Naive thymus-derived CD4-positive, alpha-beta T cell (primary cell): ENCODE measurements around the gene CCSER1. TPM values are rescaled to one million over a fixed set of nuclear protein-coding genes. Genes with fewer than 3 reads are reported as not detected.

Source experiments
- ATAC-seq: fragments of 150-1000 bp; cut with Tn5 transposase; 2 replicates; pipeline ENCODE4 v1.10.0; 2021; ENCODE audit warnings: mild to moderate bottlenecking, moderate library complexity
- CTCF ChIA-PET: fragments of 350-600 bp; sonication (Branson Sonifier 250); formaldehyde crosslinking; loops from one replicate; lab custom pipeline; 2021; ENCODE audit warnings: antibody characterized with exemption; lab: Charles Lee
- POLR2A ChIA-PET: fragments of 350-600 bp; sonication (Branson Sonifier 250); formaldehyde crosslinking; loops from one replicate; lab custom pipeline; 2021; ENCODE audit warnings: antibody characterized with exemption, inconsistent platforms; lab: Charles Lee
- DNase-seq, 9 donors: peaks; one replicate each; pipeline versions ENCODE4 v3.0.0 to v3.0.0-alpha.2; 2020 to 2022; ENCODE audit warnings: mixed read lengths in 1 of 9
- H3K27ac ChIP-seq: one replicate; pipeline ENCODE4 v1.7.0; 2013; ENCODE audit warnings: mild to moderate bottlenecking, low read depth, low read length, moderate library complexity
- H3K27me3 ChIP-seq, 2 donors: one replicate each; pipeline ENCODE4 v1.7.0; 2013; ENCODE audit warnings: low read length in 2 of 2, mild to moderate bottlenecking in 2 of 2, moderate library complexity in 2 of 2; ENCODE audit not compliant: control insufficient read depth in 2 of 2, insufficient read depth in 2 of 2
- H3K36me3 ChIP-seq, 3 experiments: 1 replicate in 2 of 3; 2 replicates in 1 of 3; pipeline ENCODE4 v1.7.0; 2013; ENCODE audit warnings: low read length in 3 of 3, mild to moderate bottlenecking in 3 of 3, moderate library complexity in 1 of 3; ENCODE audit not compliant: insufficient read depth in 3 of 3, control insufficient read depth in 2 of 3
- H3K4me1 ChIP-seq, 2 donors: one replicate each; pipeline ENCODE4 v1.7.0; 2013; ENCODE audit warnings: low read length in 2 of 2, mild to moderate bottlenecking in 2 of 2, moderate library complexity in 1 of 2; ENCODE audit not compliant: control insufficient read depth in 2 of 2, insufficient read depth in 2 of 2
- H3K4me3 ChIP-seq: 2 replicates; pipeline ENCODE4 v1.7.0; 2013; ENCODE audit warnings: mild to moderate bottlenecking, low read length
- H3K9me3 ChIP-seq, 3 experiments: 1 replicate in 2 of 3; 2 replicates in 1 of 3; pipeline ENCODE4 v1.7.0; 2013; ENCODE audit warnings: low read length in 3 of 3; ENCODE audit not compliant: control insufficient read depth in 2 of 3
- H3K27ac Mint-ChIP-seq, 9 donors: one replicate each; pipeline ENCODE4 v1.8.0; 2020 to 2022; ENCODE audit warnings: mixed read lengths in 9 of 9, mild to moderate bottlenecking in 8 of 9, moderate library complexity in 5 of 9, inconsistent platforms in 2 of 9
- H3K27me3 Mint-ChIP-seq, 5 donors: one replicate each; pipeline ENCODE4 v1.8.0; 2021 to 2022; ENCODE audit warnings: mixed read lengths in 5 of 5, mild to moderate bottlenecking in 1 of 5
- H3K36me3 Mint-ChIP-seq, 5 donors: one replicate each; pipeline ENCODE4 v1.8.0; 2020 to 2022; ENCODE audit warnings: mixed read lengths in 5 of 5, mild to moderate bottlenecking in 3 of 5, inconsistent platforms in 1 of 5
- H3K4me1 Mint-ChIP-seq, 7 donors: one replicate each; pipeline ENCODE4 v1.8.0; 2020 to 2022; ENCODE audit warnings: mixed read lengths in 7 of 7, mild to moderate bottlenecking in 3 of 7, inconsistent platforms in 1 of 7
- H3K4me3 Mint-ChIP-seq, 10 donors: one replicate each; pipeline ENCODE4 v1.8.0; 2020 to 2022; ENCODE audit warnings: mild to moderate bottlenecking in 10 of 10, mixed read lengths in 10 of 10, moderate library complexity in 6 of 10, inconsistent platforms in 2 of 10
- H3K9me3 Mint-ChIP-seq, 11 donors: one replicate each; pipeline ENCODE4 v1.8.0; 2020 to 2022; ENCODE audit warnings: mixed read lengths in 11 of 11, mild to moderate bottlenecking in 4 of 11, inconsistent platforms in 1 of 11, moderate library complexity in 1 of 11
- intact Hi-C, 2 donors: fragments of 100-400 bp; cut with micrococcal nuclease; formaldehyde crosslinking; loops; one replicate each; pipeline ENCODE4 v1.15.1; 2023
- polyA plus RNA-seq, 2 donors: library from polyadenylated mRNA; unstranded; fragments of 300-500 nt; fragmentation: Illumina TruSeq; gene quantifications; one replicate each; pipeline ENCODE4 v1.2.3, GENCODE V29; 2021
- total RNA-seq, 6 experiments: library from RNA in 5 of 6; stranded (reverse) in 5 of 6; gene quantifications; 1 replicate in 5 of 6; 2 replicates in 1 of 6; pipeline ENCODE4 v1.2.3 and lab custom pipeline; 2021 to 2026

CCSER1 gene
- total and polyA plus RNA-seq, 7 experiments from 2014 or later = 0.30 to 4.0 (median 1.4) TPM; not detected in 3

DNA sequence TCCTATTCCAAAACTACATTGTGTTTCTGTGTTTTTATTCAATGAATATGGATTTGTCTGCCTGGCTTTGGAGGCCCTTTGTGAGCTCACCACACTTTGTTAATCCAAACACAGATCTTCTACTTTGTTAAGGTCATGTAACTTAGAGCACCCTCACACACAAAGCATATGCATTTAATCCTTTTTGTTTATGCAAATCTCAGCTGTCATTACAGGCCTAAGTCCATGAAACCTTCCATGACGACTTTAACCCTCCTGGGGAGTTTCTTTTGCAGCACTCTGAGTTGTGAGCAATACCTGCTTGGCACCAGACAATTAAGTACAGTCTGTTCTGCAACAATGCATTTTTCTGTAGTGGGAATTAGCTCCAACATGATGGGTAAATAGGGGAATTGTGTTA lies 14.9 kb downstream of the CCSER1 start:
- ChIA-PET POLR2A (no interaction called here), CTCF (no interaction called here)
- Histone ChIP-seq H3K27ac (no peak overlapping the region), H3K4me3 (no peak overlapping the region), H3K9me3 (no peaks in the 10 kb centered on the region), H3K36me3 (no peaks in the 10 kb centered on the region), H3K27me3 (no peaks in the 10 kb centered on the region), H3K4me1 (no peaks in the 10 kb centered on the region)
- intact Hi-C loops = no loop called here
- no peak for DNase-seq
- Mint-ChIP-seq H3K27ac (no peak overlapping the region), H3K36me3 (no peaks in the 10 kb centered on the region), H3K4me1 (no peaks in the 10 kb centered on the region), H3K27me3 (no peaks in the 10 kb centered on the region), H3K9me3 (no peaks in the 10 kb centered on the region), H3K4me3 (no peak overlapping the region)
- ATAC-seq = no peak

DNA sequence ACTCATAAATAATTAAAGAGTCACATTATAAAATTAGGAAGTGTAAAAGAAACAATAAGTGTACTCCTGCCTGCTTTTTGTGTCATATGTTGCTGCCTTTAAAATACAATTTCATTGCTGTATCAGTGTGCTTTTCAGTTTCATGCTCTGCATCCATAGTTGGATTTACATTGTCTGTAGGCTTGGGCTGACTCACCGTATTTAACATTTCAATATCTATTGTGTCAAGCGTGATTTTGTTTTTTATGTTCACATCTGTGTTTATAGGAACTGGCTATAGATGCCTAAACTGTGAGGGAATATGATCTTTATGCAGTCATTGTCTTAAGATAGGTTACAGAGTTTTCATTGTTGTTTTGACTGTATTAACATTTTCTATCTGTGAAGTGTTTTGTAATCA lies 18.1 kb downstream of the CCSER1 start:
- no peaks in the 10 kb centered on the region for H3K27me3 Mint-ChIP-seq
- no peaks in the 10 kb centered on the region for H3K27me3 ChIP-seq
- CTCF ChIA-PET = no interaction called here

DNA sequence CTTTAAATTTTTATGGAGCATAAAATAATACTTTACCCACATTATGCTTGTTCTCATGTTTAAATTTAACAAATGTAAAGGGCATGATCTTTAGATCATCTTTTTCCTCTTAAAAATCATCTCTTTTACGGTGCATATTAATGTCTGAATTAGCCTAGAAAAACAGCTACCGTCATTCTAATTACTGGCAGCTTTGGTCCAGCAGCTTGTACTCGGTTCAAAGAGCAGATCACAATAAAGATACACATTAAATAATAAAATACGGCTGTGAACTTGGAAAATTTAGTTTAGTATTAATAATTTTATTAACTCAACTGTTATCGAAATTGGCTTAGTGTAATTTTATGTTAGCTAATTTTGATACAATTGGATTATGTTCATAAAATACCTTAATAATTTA lies 19.1 kb downstream of the CCSER1 start:
- intact Hi-C loops = no loop called here
- no peaks in the 10 kb centered on the region for H3K36me3 ChIP-seq
- H3K4me1 Mint-ChIP-seq = no peaks in the 10 kb centered on the region
- H3K4me3 Mint-ChIP-seq = no peak overlapping the region
- H3K27ac Mint-ChIP-seq = no peak overlapping the region
- ATAC-seq = no peak
- ChIA-PET CTCF (no interaction called here), POLR2A (no interaction called here)
- no peaks in the 10 kb centered on the region for H3K9me3 ChIP-seq
- no peaks in the 10 kb centered on the region for H3K36me3 Mint-ChIP-seq
- H3K27me3 Mint-ChIP-seq = no peaks in the 10 kb centered on the region
- no peak overlapping the region for H3K27ac ChIP-seq
- DNase-seq = no peak
- H3K4me1 ChIP-seq = no peaks in the 10 kb centered on the region
- no peaks in the 10 kb centered on the region for H3K27me3 ChIP-seq
- H3K9me3 Mint-ChIP-seq = no peaks in the 10 kb centered on the region
- H3K4me3 ChIP-seq = no peak overlapping the region

More for the DNA sequence above, 18.1 kb downstream of the CCSER1 start:
- H3K4me3 Mint-ChIP-seq = no peak overlapping the region
- intact Hi-C loops = no loop called here
- H3K27ac Mint-ChIP-seq = no peak overlapping the region
- H3K4me3 ChIP-seq = no peak overlapping the region
- H3K27ac ChIP-seq = no peak overlapping the region
- ATAC-seq (no peak), DNase-seq (no peak)
- no peaks in the 10 kb centered on the region for H3K4me1 Mint-ChIP-seq
- H3K36me3 ChIP-seq = no peaks in the 10 kb centered on the region
- no peaks in the 10 kb centered on the region for H3K9me3 Mint-ChIP-seq
- no peaks in the 10 kb centered on the region for H3K36me3 Mint-ChIP-seq
- no peaks in the 10 kb centered on the region for H3K4me1 ChIP-seq
- no peaks in the 10 kb centered on the region for H3K9me3 ChIP-seq
- POLR2A ChIA-PET = no interaction called here

DNA sequence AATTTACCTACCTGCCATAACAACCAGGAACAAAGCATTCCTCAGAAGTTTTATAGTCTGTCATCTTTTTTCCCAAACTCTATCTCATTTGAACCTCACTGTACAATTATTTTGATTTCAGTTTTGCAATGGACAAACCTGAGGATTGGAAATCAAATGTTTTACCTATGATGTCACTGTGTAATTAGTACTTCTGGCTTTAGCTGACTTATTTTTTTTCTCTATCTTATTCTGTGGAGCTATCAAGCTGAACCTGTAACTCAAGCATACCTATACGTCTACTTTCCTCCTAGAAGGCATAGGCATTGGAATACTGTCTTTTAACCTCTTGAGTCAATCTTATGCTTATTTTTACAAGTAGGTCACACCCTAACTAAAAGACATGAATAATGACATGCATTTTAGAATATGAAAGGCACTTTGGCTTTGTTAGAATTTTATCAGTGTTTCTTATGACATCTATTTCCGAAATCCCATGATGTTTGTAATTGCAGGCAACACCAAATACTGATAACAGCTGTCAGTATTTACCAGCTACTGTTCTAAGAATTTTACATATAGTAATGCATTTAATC lies 21.5 kb downstream of the CCSER1 start:
- DNase-seq (no peak), ATAC-seq (no peak)
- H3K36me3 Mint-ChIP-seq = no peaks in the 10 kb centered on the region
- POLR2A ChIA-PET = no interaction called here
- H3K4me1 ChIP-seq = no peaks in the 10 kb centered on the region
- no peak overlapping the region for H3K4me3 Mint-ChIP-seq
- H3K27ac ChIP-seq = no peak overlapping the region
- peaks cover 0 to 5% (median 0%) of the 10 kb centered on the region in 11 donors for H3K9me3 Mint-ChIP-seq
- no peak overlapping the region for H3K4me3 ChIP-seq
- no peaks in the 10 kb centered on the region for H3K36me3 ChIP-seq
- no peaks in the 10 kb centered on the region for H3K27me3 Mint-ChIP-seq
- no peaks in the 10 kb centered on the region for H3K9me3 ChIP-seq
- CTCF ChIA-PET = no interaction called here
- intact Hi-C loops = no loop called here
- H3K4me1 Mint-ChIP-seq = no peaks in the 10 kb centered on the region
- no peaks in the 10 kb centered on the region for H3K27me3 ChIP-seq
- H3K27ac Mint-ChIP-seq = no peak overlapping the region

DNA sequence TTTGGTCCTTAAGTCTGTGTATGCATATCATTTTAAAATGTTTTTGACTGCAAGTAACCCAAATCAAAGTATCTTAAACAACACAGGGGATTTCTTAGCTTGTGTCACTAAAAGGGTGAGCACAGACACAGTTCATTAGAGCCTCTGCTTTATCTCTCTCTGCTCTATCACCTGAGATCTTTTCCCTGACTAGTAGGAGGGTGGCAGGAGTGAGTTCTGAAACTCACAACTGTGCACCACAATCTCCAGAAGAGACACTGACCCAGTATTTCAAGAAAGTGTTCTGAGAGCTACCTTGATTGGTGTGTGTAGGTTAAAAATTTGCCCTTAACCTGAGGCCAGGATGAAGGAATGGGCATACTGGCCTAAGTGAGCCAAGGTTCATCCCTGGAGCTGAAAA lies 24.8 kb downstream of the CCSER1 start:
- Mint-ChIP-seq H3K36me3 (no peaks in the 10 kb centered on the region), H3K4me1 (peaks cover 0 to 1% (median 0%) of the 10 kb centered on the region in 7 donors), H3K27me3 (no peaks in the 10 kb centered on the region), H3K9me3 (peaks cover 0 to 5% (median 2%) of the 10 kb centered on the region in 11 donors), H3K27ac (no peak overlapping the region), H3K4me3 (no peak overlapping the region)
- ChIA-PET POLR2A (no interaction called here), CTCF (no interaction called here)
- intact Hi-C loops = no loop called here
- no peak for DNase-seq
- Histone ChIP-seq H3K27me3 (no peaks in the 10 kb centered on the region), H3K4me1 (no peaks in the 10 kb centered on the region), H3K27ac (no peak overlapping the region), H3K4me3 (no peak overlapping the region), H3K36me3 (no peaks in the 10 kb centered on the region), H3K9me3 (no peaks in the 10 kb centered on the region)
- no peak for ATAC-seq

DNA sequence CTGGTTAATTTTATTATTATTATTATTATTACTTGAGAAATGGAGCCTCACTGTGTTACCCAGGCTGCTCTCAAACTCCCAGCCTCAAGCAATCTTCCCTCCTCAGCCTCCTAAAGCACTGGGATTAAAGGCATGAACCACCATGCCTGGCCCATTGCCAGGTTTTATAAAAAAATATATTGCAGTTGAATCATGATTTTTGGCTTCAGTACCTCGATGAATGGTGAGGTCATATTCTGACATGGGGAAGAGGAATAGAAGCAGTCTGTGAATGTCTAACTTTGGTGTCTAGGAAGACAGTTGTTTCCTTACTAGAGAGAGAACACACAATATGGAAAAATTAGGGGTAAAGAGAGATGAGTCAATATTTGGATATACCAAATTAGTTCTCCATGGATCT lies 32.0 kb downstream of the CCSER1 start:
- no peak overlapping the region for H3K27ac ChIP-seq
- Mint-ChIP-seq H3K27ac (no peak overlapping the region), H3K4me3 (no peak overlapping the region), H3K4me1 (peaks cover 0 to 1% (median 0%) of the 10 kb centered on the region in 7 donors), H3K9me3 (peaks cover 0 to 4% (median 0%) of the 10 kb centered on the region in 11 donors), H3K36me3 (no peaks in the 10 kb centered on the region), H3K27me3 (no peaks in the 10 kb centered on the region)
- intact Hi-C loops = no loop called here
- no peaks in the 10 kb centered on the region for H3K9me3 ChIP-seq
- H3K4me3 ChIP-seq = no peak overlapping the region
- no peaks in the 10 kb centered on the region for H3K27me3 ChIP-seq
- H3K4me1 ChIP-seq = no peaks in the 10 kb centered on the region
- CTCF ChIA-PET = no interaction called here
- DNase-seq (no peak), ATAC-seq (no peak)
- no peaks in the 10 kb centered on the region for H3K36me3 ChIP-seq
- POLR2A ChIA-PET = no interaction called here

DNA sequence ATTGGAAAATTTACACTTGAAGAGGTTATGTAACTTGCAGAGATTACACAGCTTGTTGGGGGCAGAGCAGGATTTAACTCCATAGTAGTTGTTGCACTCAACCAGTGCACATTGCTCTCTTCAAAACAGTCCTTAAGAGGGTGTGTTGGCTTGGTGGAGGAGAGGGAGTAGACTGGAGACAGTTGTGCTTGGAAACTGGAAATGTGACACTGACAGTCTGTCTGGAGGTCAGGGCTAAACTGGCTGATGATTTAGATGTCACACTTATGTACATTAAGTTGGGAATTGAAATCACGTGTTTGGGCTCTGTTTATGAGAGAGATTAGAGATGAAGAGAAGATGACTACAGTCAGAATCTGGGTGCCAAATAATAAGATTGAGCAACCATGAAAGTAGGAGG lies 32.9 kb downstream of the CCSER1 start:
- no peak overlapping the region for H3K27ac ChIP-seq
- Mint-ChIP-seq H3K27ac (no peak overlapping the region), H3K36me3 (no peaks in the 10 kb centered on the region), H3K4me3 (no peak overlapping the region), H3K4me1 (peaks cover 0 to 1% (median 0%) of the 10 kb centered on the region in 7 donors), H3K27me3 (no peaks in the 10 kb centered on the region), H3K9me3 (peaks cover 0 to 4% (median 0%) of the 10 kb centered on the region in 11 donors)
- no peaks in the 10 kb centered on the region for H3K9me3 ChIP-seq
- DNase-seq (no peak), ATAC-seq (no peak)
- ChIA-PET POLR2A (no interaction called here), CTCF (no interaction called here)
- H3K27me3 ChIP-seq = no peaks in the 10 kb centered on the region
- no peak overlapping the region for H3K4me3 ChIP-seq
- no peaks in the 10 kb centered on the region for H3K4me1 ChIP-seq
- H3K36me3 ChIP-seq = no peaks in the 10 kb centered on the region
- intact Hi-C loops = no loop called here
